A549 (cell line): ENCODE measurements around the gene MAML3. TPM values are rescaled to one million over a fixed set of nuclear protein-coding genes. Genes with fewer than 3 reads are reported as not detected.

Experiments used
- ATAC-seq, 2 experiments: fragments of 200-7000 bp in 1 of 2; fragments of >200 bp in 1 of 2; cut with Nextera tagmentation in 1 of 2; cut with Tn5 transposase in 1 of 2; 3 replicates each; pipeline versions ENCODE4 v1.8.0 to v1.9.1; 2018 to 2020; ENCODE audit warnings: mild to moderate bottlenecking in 1 of 2, moderate library complexity in 1 of 2
- CTCF ChIA-PET: fragments of 300-600 bp; sonication (Branson Sonifier 250); formaldehyde crosslinking; extraction: SDS; loops from one replicate; lab custom pipeline; 2021; ENCODE audit warnings: antibody characterized with exemption, inconsistent platforms; lab: Yijun Ruan, JAX
- POLR2A ChIA-PET: fragments of 350-600 bp; formaldehyde crosslinking; extraction: SDS; loops from one replicate; lab custom pipeline; 2021; ENCODE audit warnings: antibody characterized with exemption, inconsistent platforms; lab: Yijun Ruan, JAX
- DNase-seq, 2 experiments: peaks; one replicate each; pipeline versions ENCODE4 v3.0.0 to v3.0.0-alpha.2; 2011 to 2016; ENCODE audit warnings: low read depth in 1 of 2, low spot score in 1 of 2
- FAIRE-seq: peaks from 2 replicates; lab custom pipeline; 2011; peaks lifted over from hg19 to GRCh38; lab: Jason Lieb, UNC
- H3K27ac ChIP-seq, 2 experiments: fragments of >200 bp; sonication (Bioruptor Twin); formaldehyde crosslinking; 3 replicates each; pipeline ENCODE4 v1.5.1; 2016 to 2017
- H3K4me1 ChIP-seq: fragments of >200 bp; sonication (Bioruptor Twin); formaldehyde crosslinking; 3 replicates; pipeline ENCODE4 v1.6.1; 2016
- H3K4me2 ChIP-seq: fragments of >200 bp; sonication (Bioruptor Twin); formaldehyde crosslinking; 3 replicates; pipeline ENCODE4 v1.6.1; 2016
- H3K4me3 ChIP-seq: fragments of >200 bp; sonication (Bioruptor Twin); formaldehyde crosslinking; 3 replicates; pipeline ENCODE4 v1.5.1; 2016
- H3K9me3 ChIP-seq: fragments of >200 bp; sonication (Bioruptor Twin); formaldehyde crosslinking; 3 replicates; pipeline ENCODE4 v1.6.1; 2016
- FOXS1 ChIP-seq: fragments of 250-450 bp; sonication (Bioruptor Pico); IDR thresholded peaks from 2 replicates; pipeline ENCODE4 v1.5.0; 2020; ENCODE audit warnings: mild to moderate bottlenecking, moderate library complexity
- GATA3 ChIP-seq: IDR thresholded peaks from 2 replicates; pipeline ENCODE4 v1.6.1; 2012; ENCODE audit warnings: borderline replicate concordance
- KDM1A ChIP-seq: fragments of 200-600 bp; sonication (generic); IDR thresholded peaks from 2 replicates; pipeline ENCODE4 v1.6.1; 2016; ENCODE audit warnings: low read depth, mild to moderate bottlenecking
- KDM5A ChIP-seq: fragments of 200-600 bp; sonication (generic); IDR thresholded peaks from 2 replicates; pipeline ENCODE4 v1.6.1; 2016; ENCODE audit warnings: antibody characterized with exemption, mild to moderate bottlenecking
- MAFK ChIP-seq: fragments of 450-650 bp; IDR thresholded peaks from 2 replicates; pipeline ENCODE4 v1.6.1; 2014; ENCODE audit not compliant: partially characterized antibody
- MAZ ChIP-seq: fragments of 150-350 bp; IDR thresholded peaks from 2 replicates; pipeline ENCODE4 v1.6.1; 2014; ENCODE audit warnings: antibody characterized with exemption, low read depth, low read length, borderline replicate concordance
- NPAS2 ChIP-seq: fragments of 250-450 bp; sonication (Bioruptor Pico); IDR thresholded peaks from 2 replicates; pipeline ENCODE4 v1.8.0; 2022; ENCODE audit warnings: mild to moderate bottlenecking, moderate library complexity, borderline replicate concordance
- PHF8 ChIP-seq: fragments of 200-600 bp; sonication (generic); IDR thresholded peaks from 2 replicates; pipeline ENCODE4 v1.6.1; 2016; ENCODE audit warnings: low read depth, mild to moderate bottlenecking, antibody characterized with exemption, moderate library complexity, borderline replicate concordance
- POLR2A ChIP-seq: IDR thresholded peaks from 2 replicates; pipeline ENCODE4 v1.6.1; 2012; ENCODE audit warnings: mild to moderate bottlenecking, low read length
- SREBF2 ChIP-seq: fragments of 450-650 bp; IDR thresholded peaks from 2 replicates; pipeline ENCODE4 v1.6.1; 2014; ENCODE audit warnings: mild to moderate bottlenecking, moderate library complexity
- ZSCAN20 ChIP-seq: fragments of 250-450 bp; sonication (Bioruptor Pico); IDR thresholded peaks from 2 replicates; pipeline ENCODE4 v1.8.0; 2022; ENCODE audit warnings: mild to moderate bottlenecking, moderate library complexity
- WGBS: methylation state at CpG from one replicate; pipeline ENCODE4 v1.1.6; 2017; ENCODE audit errors: missing lambda C conversion rate; 5-methylcytosine and 5-hydroxymethylcytosine counted together
- polyA plus RNA-seq, 4 experiments: library from polyadenylated mRNA; depleted of rRNA in 3 of 4; stranded (reverse); fragments of >200 nt; fragmentation: RNase III in 1 of 4; extraction: RNeasy Plus Mini Kit Qiagen cat#74134 plus additional on column Dnase treatment in 1 of 4; gene quantifications; 2 replicates in 3 of 4; 3 replicates in 1 of 4; pipeline ENCODE4 v1.2.3, GENCODE V29; 2011 to 2017
- TF ChIP-seq, protein P1 (sequence below): fragments of 250-450 bp; sonication (Bioruptor Pico); IDR thresholded peaks from 2 replicates; pipeline ENCODE4 v1.5.0; 2021; ENCODE audit warnings: mild to moderate bottlenecking, moderate library complexity, borderline replicate concordance
- TF ChIP-seq, protein P2 (sequence below): IDR thresholded peaks from 2 replicates; pipeline ENCODE4 v1.6.1; 2012
- TF ChIP-seq, protein P3 (sequence below): fragments of 150-350 bp; IDR thresholded peaks from 2 replicates; pipeline ENCODE4 v1.6.1; 2014; ENCODE audit warnings: low read depth, mild to moderate bottlenecking, low read length
- TF ChIP-seq, protein P4 (sequence below): fragments of 200-600 bp; sonication (generic); IDR thresholded peaks from 2 replicates; pipeline ENCODE4 v1.6.1; 2016; ENCODE audit warnings: antibody characterized with exemption, mild to moderate bottlenecking, moderate library complexity

The MAML3 gene
- polyA plus RNA-seq, 2 of the 4 experiments (the other 2 are of a cell fraction): 9.0 to 22.2 TPM

DNA sequence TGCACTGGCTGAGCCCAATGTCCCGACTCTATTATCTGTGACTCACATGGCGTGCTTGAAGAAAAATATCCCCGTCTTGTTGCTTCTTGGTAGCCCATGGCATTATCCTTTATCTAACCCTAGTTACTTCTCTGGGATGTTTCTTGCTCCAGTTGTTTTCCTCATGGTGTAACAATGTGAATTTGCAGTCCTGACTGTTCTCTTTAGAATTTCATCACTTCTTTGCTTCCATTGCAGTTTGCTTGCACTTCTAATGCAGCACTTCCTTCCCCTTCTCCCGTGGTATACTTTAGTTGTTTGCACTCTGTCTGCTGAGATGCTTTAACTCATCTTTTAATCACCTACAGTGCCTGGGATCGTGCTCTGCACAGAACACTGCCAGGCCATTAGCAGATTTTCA, 126.9 kb downstream of the MAML3 start (continued):
- TF ChIP-seq KDM1A (no peak), POLR2A (no peak), ZSCAN20 (CRISPR knock-in tag) (no peak), MAZ (no peak), SREBF2 (no peak)
- TF ChIP-seq, protein P1, sequence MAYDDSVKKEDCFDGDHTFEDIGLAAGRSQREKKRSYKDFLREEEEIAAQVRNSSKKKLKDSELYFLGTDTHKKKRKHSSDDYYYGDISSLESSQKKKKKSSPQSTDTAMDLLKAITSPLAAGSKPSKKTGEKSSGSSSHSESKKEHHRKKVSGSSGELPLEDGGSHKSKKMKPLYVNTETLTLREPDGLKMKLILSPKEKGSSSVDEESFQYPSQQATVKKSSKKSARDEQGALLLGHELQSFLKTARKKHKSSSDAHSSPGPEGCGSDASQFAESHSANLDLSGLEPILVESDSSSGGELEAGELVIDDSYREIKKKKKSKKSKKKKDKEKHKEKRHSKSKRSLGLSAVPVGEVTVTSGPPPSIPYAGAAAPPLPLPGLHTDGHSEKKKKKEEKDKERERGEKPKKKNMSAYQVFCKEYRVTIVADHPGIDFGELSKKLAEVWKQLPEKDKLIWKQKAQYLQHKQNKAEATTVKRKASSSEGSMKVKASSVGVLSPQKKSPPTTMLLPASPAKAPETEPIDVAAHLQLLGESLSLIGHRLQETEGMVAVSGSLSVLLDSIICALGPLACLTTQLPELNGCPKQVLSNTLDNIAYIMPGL: no peak
- TF ChIP-seq, protein P2, sequence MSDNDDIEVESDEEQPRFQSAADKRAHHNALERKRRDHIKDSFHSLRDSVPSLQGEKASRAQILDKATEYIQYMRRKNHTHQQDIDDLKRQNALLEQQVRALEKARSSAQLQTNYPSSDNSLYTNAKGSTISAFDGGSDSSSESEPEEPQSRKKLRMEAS: no peak

DNA sequence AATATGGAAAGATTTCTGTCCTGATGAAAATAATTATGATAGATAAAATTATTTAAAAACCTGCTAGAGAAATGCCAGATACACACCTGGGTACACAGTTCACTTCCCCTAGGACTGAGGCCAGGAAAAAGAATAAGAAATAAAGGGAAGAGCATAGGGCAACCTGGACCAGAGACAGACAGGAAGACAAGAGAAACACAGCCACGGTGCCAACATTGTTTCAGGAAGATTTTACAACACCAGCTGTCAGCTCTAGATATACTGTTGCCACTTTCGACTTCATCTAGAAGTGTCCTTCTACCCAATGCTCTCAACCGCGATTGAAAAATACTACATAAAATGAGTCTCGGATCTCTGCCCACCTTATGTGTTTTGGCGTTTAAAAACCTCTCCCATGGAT, 128.5 kb downstream of the MAML3 start:
- 71% methylated on average over 6 of the region's 6 CpGs for WGBS
- POLR2A ChIA-PET: no interaction called here

More for the DNA sequence above, 128.5 kb downstream of the MAML3 start:
- Histone ChIP-seq H3K9me3 (no peaks in the 10 kb centered on the region), H3K27ac (peak overlapping the region; percentile 39 to 71; a peak in 4 of 6 replicates), H3K4me2 (no peak overlapping the region), H3K4me1 (peaks cover 95% of the 10 kb centered on the region), H3K4me3 (no peak overlapping the region)
- DNase-seq: no peak
- FAIRE-seq: no peak
- TF ChIP-seq, protein P3, sequence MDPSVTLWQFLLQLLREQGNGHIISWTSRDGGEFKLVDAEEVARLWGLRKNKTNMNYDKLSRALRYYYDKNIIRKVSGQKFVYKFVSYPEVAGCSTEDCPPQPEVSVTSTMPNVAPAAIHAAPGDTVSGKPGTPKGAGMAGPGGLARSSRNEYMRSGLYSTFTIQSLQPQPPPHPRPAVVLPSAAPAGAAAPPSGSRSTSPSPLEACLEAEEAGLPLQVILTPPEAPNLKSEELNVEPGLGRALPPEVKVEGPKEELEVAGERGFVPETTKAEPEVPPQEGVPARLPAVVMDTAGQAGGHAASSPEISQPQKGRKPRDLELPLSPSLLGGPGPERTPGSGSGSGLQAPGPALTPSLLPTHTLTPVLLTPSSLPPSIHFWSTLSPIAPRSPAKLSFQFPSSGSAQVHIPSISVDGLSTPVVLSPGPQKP: no peak
- TF ChIP-seq FOXS1 (CRISPR knock-in tag): no peak
- TF ChIP-seq, protein P1: no peak
- no peak for TF ChIP-seq MAFK
- TF ChIP-seq NPAS2 (CRISPR knock-in tag): no peak
- no peak for TF ChIP-seq KDM5A
- TF ChIP-seq GATA3: no peak
- TF ChIP-seq, protein P4, sequence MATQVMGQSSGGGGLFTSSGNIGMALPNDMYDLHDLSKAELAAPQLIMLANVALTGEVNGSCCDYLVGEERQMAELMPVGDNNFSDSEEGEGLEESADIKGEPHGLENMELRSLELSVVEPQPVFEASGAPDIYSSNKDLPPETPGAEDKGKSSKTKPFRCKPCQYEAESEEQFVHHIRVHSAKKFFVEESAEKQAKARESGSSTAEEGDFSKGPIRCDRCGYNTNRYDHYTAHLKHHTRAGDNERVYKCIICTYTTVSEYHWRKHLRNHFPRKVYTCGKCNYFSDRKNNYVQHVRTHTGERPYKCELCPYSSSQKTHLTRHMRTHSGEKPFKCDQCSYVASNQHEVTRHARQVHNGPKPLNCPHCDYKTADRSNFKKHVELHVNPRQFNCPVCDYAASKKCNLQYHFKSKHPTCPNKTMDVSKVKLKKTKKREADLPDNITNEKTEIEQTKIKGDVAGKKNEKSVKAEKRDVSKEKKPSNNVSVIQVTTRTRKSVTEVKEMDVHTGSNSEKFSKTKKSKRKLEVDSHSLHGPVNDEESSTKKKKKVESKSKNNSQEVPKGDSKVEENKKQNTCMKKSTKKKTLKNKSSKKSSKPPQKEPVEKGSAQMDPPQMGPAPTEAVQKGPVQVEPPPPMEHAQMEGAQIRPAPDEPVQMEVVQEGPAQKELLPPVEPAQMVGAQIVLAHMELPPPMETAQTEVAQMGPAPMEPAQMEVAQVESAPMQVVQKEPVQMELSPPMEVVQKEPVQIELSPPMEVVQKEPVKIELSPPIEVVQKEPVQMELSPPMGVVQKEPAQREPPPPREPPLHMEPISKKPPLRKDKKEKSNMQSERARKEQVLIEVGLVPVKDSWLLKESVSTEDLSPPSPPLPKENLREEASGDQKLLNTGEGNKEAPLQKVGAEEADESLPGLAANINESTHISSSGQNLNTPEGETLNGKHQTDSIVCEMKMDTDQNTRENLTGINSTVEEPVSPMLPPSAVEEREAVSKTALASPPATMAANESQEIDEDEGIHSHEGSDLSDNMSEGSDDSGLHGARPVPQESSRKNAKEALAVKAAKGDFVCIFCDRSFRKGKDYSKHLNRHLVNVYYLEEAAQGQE: no peak
- no peak for TF ChIP-seq PHF8
- ATAC-seq: no peak
- CTCF ChIA-PET: no interaction called here
